ENCODE results near the gene KLHL6. TPM values are rescaled to one million over a fixed set of nuclear protein-coding genes. Genes with fewer than 3 reads are reported as not detected.

The KLHL6 gene
- total RNA-seq, 1 donor from 2014 or later = 46.1 TPM

DNA sequence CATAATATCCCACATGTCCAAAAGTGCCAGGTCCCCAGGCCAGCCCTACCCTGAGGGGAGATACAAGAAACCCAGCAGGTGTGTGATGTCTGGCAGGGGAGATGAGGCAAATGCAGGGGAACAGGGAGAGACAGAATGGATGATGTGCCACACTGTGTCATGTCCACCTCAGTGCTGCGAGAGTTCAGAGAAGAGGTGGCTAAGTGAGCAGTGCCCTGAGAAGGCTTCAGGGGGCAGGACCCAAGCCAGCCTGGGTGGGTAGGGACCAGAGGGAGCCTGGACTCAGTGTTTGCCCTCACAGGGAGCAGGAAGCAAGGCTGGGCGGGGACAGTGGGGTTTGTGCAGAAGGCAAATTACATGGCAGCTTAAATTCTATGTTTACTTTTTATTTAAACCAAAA, 61.2 kb downstream of the KLHL6 start:
- Mint-ChIP-seq H3K4me3 (ENCODE audit: unreplicated experiment) (no peak overlapping the region), H3K27ac (ENCODE audit: unreplicated experiment) (no peak overlapping the region), H3K36me3 (ENCODE audit: low read depth, unreplicated experiment) (peaks cover 67% of the 10 kb centered on the region), H3K27me3 (ENCODE audit: unreplicated experiment) (peaks cover 5% of the 10 kb centered on the region), H3K9me3 (ENCODE audit: unreplicated experiment) (no peaks in the 10 kb centered on the region), H3K4me1 (ENCODE audit: unreplicated experiment) (peaks cover 39% of the 10 kb centered on the region)
- TF ChIP-seq, protein P1, sequence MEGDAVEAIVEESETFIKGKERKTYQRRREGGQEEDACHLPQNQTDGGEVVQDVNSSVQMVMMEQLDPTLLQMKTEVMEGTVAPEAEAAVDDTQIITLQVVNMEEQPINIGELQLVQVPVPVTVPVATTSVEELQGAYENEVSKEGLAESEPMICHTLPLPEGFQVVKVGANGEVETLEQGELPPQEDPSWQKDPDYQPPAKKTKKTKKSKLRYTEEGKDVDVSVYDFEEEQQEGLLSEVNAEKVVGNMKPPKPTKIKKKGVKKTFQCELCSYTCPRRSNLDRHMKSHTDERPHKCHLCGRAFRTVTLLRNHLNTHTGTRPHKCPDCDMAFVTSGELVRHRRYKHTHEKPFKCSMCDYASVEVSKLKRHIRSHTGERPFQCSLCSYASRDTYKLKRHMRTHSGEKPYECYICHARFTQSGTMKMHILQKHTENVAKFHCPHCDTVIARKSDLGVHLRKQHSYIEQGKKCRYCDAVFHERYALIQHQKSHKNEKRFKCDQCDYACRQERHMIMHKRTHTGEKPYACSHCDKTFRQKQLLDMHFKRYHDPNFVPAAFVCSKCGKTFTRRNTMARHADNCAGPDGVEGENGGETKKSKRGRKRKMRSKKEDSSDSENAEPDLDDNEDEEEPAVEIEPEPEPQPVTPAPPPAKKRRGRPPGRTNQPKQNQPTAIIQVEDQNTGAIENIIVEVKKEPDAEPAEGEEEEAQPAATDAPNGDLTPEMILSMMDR (IDR thresholded peaks at IDR 0.05; ENCODE audit: unreplicated experiment) = no peak
- DNase-seq (ENCODE audit: low spot score) = no peak

DNA sequence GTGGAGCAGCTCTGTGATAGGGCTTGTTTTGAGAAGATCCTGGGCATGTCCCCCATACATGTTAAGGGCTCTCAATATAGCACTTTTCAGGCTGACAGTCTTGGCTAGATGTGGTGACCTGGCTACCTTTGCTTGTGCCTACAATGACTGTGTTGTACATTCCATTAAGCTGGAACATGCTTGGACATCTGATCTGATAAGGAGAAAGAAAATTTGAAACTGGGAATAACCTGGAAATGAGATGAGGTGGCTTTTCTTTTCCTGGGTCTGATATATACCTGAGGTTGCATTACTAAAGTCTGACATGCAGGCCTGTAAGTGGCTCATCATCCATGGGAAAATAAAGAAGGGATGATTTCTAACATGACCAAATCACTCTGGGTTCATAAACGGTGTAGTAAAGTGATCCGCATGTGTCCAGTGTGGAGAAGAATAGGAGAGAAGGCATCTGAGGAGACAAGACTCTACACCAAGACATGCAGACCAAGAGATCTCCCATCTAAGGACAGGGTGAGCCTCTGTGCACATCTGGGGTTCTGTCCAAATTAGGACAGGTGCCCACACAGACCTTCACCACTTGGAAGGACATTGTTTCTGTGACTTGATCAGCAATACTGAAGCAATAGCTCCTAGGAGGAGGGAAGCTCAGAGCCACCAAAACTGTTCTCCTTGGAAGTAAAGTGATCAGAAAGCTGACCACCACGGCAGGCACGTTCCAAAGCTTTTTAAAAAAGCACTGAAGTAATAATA, 62.0 kb downstream of the KLHL6 start:
- peak overlapping the region; percentile 73 for H3K4me3 Mint-ChIP-seq (ENCODE audit: unreplicated experiment)
- H3K27me3 Mint-ChIP-seq (ENCODE audit: unreplicated experiment) = peaks cover 5% of the 10 kb centered on the region
- H3K9me3 Mint-ChIP-seq (ENCODE audit: unreplicated experiment) = no peaks in the 10 kb centered on the region
- no peak for DNase-seq (ENCODE audit: low spot score)
- TF ChIP-seq, protein P1 (IDR thresholded peaks at IDR 0.05; ENCODE audit: unreplicated experiment) = no peak
- peaks cover 46% of the 10 kb centered on the region for H3K4me1 Mint-ChIP-seq (ENCODE audit: unreplicated experiment)
- H3K27ac Mint-ChIP-seq (ENCODE audit: unreplicated experiment) = peak overlapping the region; percentile 4
- peaks cover 71% of the 10 kb centered on the region for H3K36me3 Mint-ChIP-seq (ENCODE audit: low read depth, unreplicated experiment)

DNA sequence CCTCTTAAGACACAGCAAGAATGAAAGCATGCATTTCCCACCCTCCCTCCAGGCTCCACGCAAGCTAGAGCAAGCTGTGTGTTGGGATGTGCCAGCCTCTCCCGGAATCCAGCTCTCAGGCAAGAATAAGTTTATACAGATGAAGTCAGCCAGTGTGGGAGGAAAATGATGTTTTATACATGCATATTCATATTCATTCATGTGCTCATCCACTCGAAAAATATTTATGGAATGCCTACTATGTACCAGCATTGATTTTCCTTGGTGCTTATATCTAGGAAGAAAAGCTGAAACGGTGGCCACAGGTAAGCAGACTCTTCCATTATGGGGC, 62.7 kb downstream of the KLHL6 start:
- Mint-ChIP-seq H3K27me3 (ENCODE audit: unreplicated experiment) (peaks cover 7% of the 10 kb centered on the region), H3K9me3 (ENCODE audit: unreplicated experiment) (no peaks in the 10 kb centered on the region), H3K27ac (ENCODE audit: unreplicated experiment) (peak overlapping the region; percentile 94), H3K4me1 (ENCODE audit: unreplicated experiment) (peaks cover 50% of the 10 kb centered on the region), H3K36me3 (ENCODE audit: low read depth, unreplicated experiment) (peaks cover 68% of the 10 kb centered on the region), H3K4me3 (ENCODE audit: unreplicated experiment) (peak overlapping the region; percentile 73)
- no peak for DNase-seq (ENCODE audit: low spot score)
- TF ChIP-seq, protein P1 (IDR thresholded peaks at IDR 0.05; ENCODE audit: unreplicated experiment) = no peak

- peaks cover 62% of the 10 kb centered on the region for H3K36me3 Mint-ChIP-seq (ENCODE audit: low read depth, unreplicated experiment)
- H3K9me3 Mint-ChIP-seq (ENCODE audit: unreplicated experiment) = no peaks in the 10 kb centered on the region
- peaks cover 7% of the 10 kb centered on the region for H3K27me3 Mint-ChIP-seq (ENCODE audit: unreplicated experiment)
- peaks cover 50% of the 10 kb centered on the region for H3K4me1 Mint-ChIP-seq (ENCODE audit: unreplicated experiment)
- peak overlapping the region; percentile 94 for H3K27ac Mint-ChIP-seq (ENCODE audit: unreplicated experiment)
- TF ChIP-seq, protein P1 (IDR thresholded peaks at IDR 0.05; ENCODE audit: unreplicated experiment) = no peak
- no peak for DNase-seq (ENCODE audit: low spot score)
- peak overlapping the region; percentile 37 for H3K4me3 Mint-ChIP-seq (ENCODE audit: unreplicated experiment)
Measured at GRCh38 chr3:183491923-183492848, 63.3 kb downstream of the KLHL6 start.
